H9 (cell line): Measurements from ENCODE around the gene MN1. TPM values are rescaled to one million over a fixed set of nuclear protein-coding genes. Genes with fewer than 3 reads are reported as not detected.

Experiments
- DNase-seq: peaks from one replicate; pipeline ENCODE4 v3.0.0-alpha.2; 2017
- H2AFZ ChIP-seq: one replicate; pipeline ENCODE4 v1.6.1; 2013; ENCODE audit warnings: mild to moderate bottlenecking, low read length, control low read depth, moderate library complexity
- H2AK5ac ChIP-seq: 2 replicates; pipeline ENCODE4 v1.6.1; 2013; ENCODE audit warnings: low read length, control low read depth, mixed read lengths; ENCODE audit not compliant: insufficient read length
- H2BK120ac ChIP-seq: one replicate; pipeline ENCODE4 v1.6.1; 2013; ENCODE audit warnings: low read depth, mild to moderate bottlenecking, low read length, control low read depth, inconsistent platforms; ENCODE audit not compliant: poor library complexity, severe bottlenecking
- H2BK12ac ChIP-seq: 2 replicates; pipeline ENCODE4 v1.6.1; 2013; ENCODE audit warnings: low read length, control low read depth, mixed read lengths, low read depth; ENCODE audit not compliant: insufficient read length
- H2BK15ac ChIP-seq: 2 replicates; pipeline ENCODE4 v1.6.1; 2013; ENCODE audit warnings: low read depth, low read length, control low read depth
- H2BK20ac ChIP-seq: one replicate; pipeline ENCODE4 v1.6.1; 2013; ENCODE audit warnings: low read depth, mild to moderate bottlenecking, low read length, control low read depth, inconsistent platforms; ENCODE audit not compliant: poor library complexity, severe bottlenecking
- H2BK5ac ChIP-seq: 2 replicates; pipeline ENCODE4 v1.6.1; 2013; ENCODE audit warnings: low read length, control low read depth, mixed read lengths; ENCODE audit not compliant: insufficient read length
- H3K14ac ChIP-seq: 2 replicates; pipeline ENCODE4 v1.6.1; 2013; ENCODE audit warnings: low read length, control low read depth; ENCODE audit not compliant: insufficient read depth
- H3K18ac ChIP-seq: 2 replicates; pipeline ENCODE4 v1.6.1; 2013; ENCODE audit warnings: low read depth, mild to moderate bottlenecking, mixed read lengths, low read length, control low read depth; ENCODE audit not compliant: insufficient read length
- H3K23ac ChIP-seq: 2 replicates; pipeline ENCODE4 v1.6.1; 2013; ENCODE audit warnings: low read length, control low read depth, mixed read lengths, low read depth; ENCODE audit not compliant: insufficient read length
- H3K23me2 ChIP-seq: 2 replicates; pipeline ENCODE4 v1.6.1; 2013; ENCODE audit warnings: low read depth, mild to moderate bottlenecking, mixed read lengths, low read length, control low read depth; ENCODE audit not compliant: insufficient read length, poor library complexity, severe bottlenecking
- H3K27ac ChIP-seq: 2 replicates; pipeline ENCODE4 v1.5.1; 2013; ENCODE audit warnings: low read length, control low read depth, mixed read lengths, low read depth; ENCODE audit not compliant: insufficient read length
- H3K27me3 ChIP-seq: 2 replicates; pipeline ENCODE4 v1.6.1; 2013; ENCODE audit warnings: low read length, control low read depth, inconsistent platforms; ENCODE audit not compliant: insufficient read depth
- H3K4ac ChIP-seq: 2 replicates; pipeline ENCODE4 v1.6.1; 2013; ENCODE audit warnings: low read depth, mild to moderate bottlenecking, control low read depth, inconsistent platforms, low read length, moderate library complexity
- H3K4me1 ChIP-seq: 2 replicates; pipeline ENCODE4 v1.6.1; 2013; ENCODE audit warnings: low read length, control low read depth, inconsistent platforms; ENCODE audit not compliant: insufficient read depth
- H3K4me2 ChIP-seq: 2 replicates; pipeline ENCODE4 v1.6.1; 2013; ENCODE audit warnings: low read length, control low read depth, mixed read lengths; ENCODE audit not compliant: insufficient read length, insufficient read depth
- H3K56ac ChIP-seq: 2 replicates; pipeline ENCODE4 v1.6.1; 2013; ENCODE audit warnings: low read depth, mild to moderate bottlenecking, mixed read lengths, low read length, control low read depth; ENCODE audit not compliant: insufficient read length
- H3K79me1 ChIP-seq: 2 replicates; pipeline ENCODE4 v1.6.1; 2013; ENCODE audit warnings: low read depth, mild to moderate bottlenecking, moderate library complexity, low read length, control low read depth, inconsistent platforms; ENCODE audit not compliant: insufficient read depth, poor library complexity, severe bottlenecking
- H3K79me2 ChIP-seq: 2 replicates; pipeline ENCODE4 v1.6.1; 2013; ENCODE audit warnings: low read length, control low read depth, inconsistent platforms; ENCODE audit not compliant: insufficient read depth
- H3K9ac ChIP-seq: 2 replicates; pipeline ENCODE4 v1.6.1; 2013; ENCODE audit warnings: low read length, control low read depth, mixed read lengths; ENCODE audit not compliant: insufficient read length; ENCODE audit errors: extremely low read depth
- H3K9me3 ChIP-seq: one replicate; pipeline ENCODE4 v1.6.1; 2013; ENCODE audit warnings: low read depth, low read length, inconsistent platforms; ENCODE audit not compliant: control insufficient read depth
- H3T11ph ChIP-seq: one replicate; pipeline ENCODE4 v1.6.1; 2013; ENCODE audit warnings: mild to moderate bottlenecking, low read length, control low read depth, inconsistent platforms
- H4K20me1 ChIP-seq: one replicate; pipeline ENCODE4 v1.6.1; 2013; ENCODE audit not compliant: control insufficient read depth, insufficient read length, insufficient read depth
- H4K5ac ChIP-seq: 2 replicates; pipeline ENCODE4 v1.6.1; 2013; ENCODE audit warnings: low read depth, mild to moderate bottlenecking, mixed read lengths, low read length, control low read depth; ENCODE audit not compliant: insufficient read length
- H4K8ac ChIP-seq: replicated peaks from 2 replicates; pipeline ENCODE4 v1.6.1; 2013; ENCODE audit warnings: low read length, control low read depth, mixed read lengths, low read depth; ENCODE audit not compliant: insufficient read length
- H4K91ac ChIP-seq: 2 replicates; pipeline ENCODE4 v1.6.1; 2013; ENCODE audit warnings: low read depth, mild to moderate bottlenecking, moderate library complexity, mixed read lengths, low read length, control low read depth; ENCODE audit not compliant: insufficient read length
- H3K27ac Mint-ChIP-seq, 3 experiments: 2 replicates in 2 of 3; 3 replicates in 1 of 3; pipeline ENCODE4 v1.8.0; 2020 to 2021; ENCODE audit warnings: mixed read lengths in 3 of 3, mild to moderate bottlenecking in 1 of 3, moderate library complexity in 1 of 3
- H3K27me3 Mint-ChIP-seq: 2 replicates; pipeline ENCODE4 v1.8.0; 2021; ENCODE audit warnings: low read depth, mild to moderate bottlenecking, moderate library complexity, mixed read lengths
- H3K36me3 Mint-ChIP-seq, 3 experiments: 2 replicates in 2 of 3; 3 replicates in 1 of 3; pipeline ENCODE4 v1.8.0; 2020 to 2021; ENCODE audit warnings: low read depth in 3 of 3, mixed read lengths in 3 of 3; ENCODE audit not compliant: insufficient read depth in 1 of 3
- H3K4me1 Mint-ChIP-seq, 2 experiments: 2 replicates each; pipeline ENCODE4 v1.8.0; 2020; ENCODE audit warnings: mixed read lengths in 2 of 2
- H3K4me3 Mint-ChIP-seq, 2 experiments: 2 replicates in 1 of 2; 3 replicates in 1 of 2; pipeline ENCODE4 v1.8.0; 2020 to 2021; ENCODE audit warnings: mild to moderate bottlenecking in 2 of 2, mixed read lengths in 2 of 2, moderate library complexity in 1 of 2
- H3K9me3 Mint-ChIP-seq, 2 experiments: 2 replicates in 1 of 2; 3 replicates in 1 of 2; pipeline ENCODE4 v1.8.0; 2020; ENCODE audit warnings: mild to moderate bottlenecking in 2 of 2, mixed read lengths in 2 of 2, moderate library complexity in 1 of 2
- CTCF ChIP-seq: fragments of 200-600 bp; sonication (generic); conservative IDR thresholded peaks from 3 replicates; pipeline ENCODE4 v1.8.0; 2021; ENCODE audit warnings: antibody characterized with exemption, mild to moderate bottlenecking
- WGBS: extraction: QIAGEN DNeasy Blood & Tissue Kit; methylation state at CpG from one replicate; pipeline ENCODE4 v1.1.7; 2013; ENCODE audit warnings: missing lambda C conversion rate, low lambda C conversion rate, mixed read lengths; ENCODE audit not compliant: insufficient read length; ENCODE audit errors: extremely low coverage; 5-methylcytosine and 5-hydroxymethylcytosine counted together
- total RNA-seq: library from RNA; stranded (reverse); gene quantifications from 2 replicates; pipeline ENCODE4 v1.2.1, GENCODE V29; 2021

MN1 gene
- total RNA-seq, 1 experiment from 2014 or later, result 2.8 TPM

- no peak overlapping the region for H4K91ac ChIP-seq
- no peak overlapping the region for H3K56ac ChIP-seq
- no peak overlapping the region for H3K27ac Mint-ChIP-seq
- DNase-seq, result no peak
- H2BK20ac ChIP-seq, result no peak overlapping the region
- H2BK120ac ChIP-seq, result no peak overlapping the region
- no peak overlapping the region for H2BK5ac ChIP-seq
- H2BK12ac ChIP-seq, result no peak overlapping the region
- H4K5ac ChIP-seq, result no peak overlapping the region
- peaks cover 47% of the 10 kb centered on the region; the same call in 1 of the 2 replicates for H3K27me3 ChIP-seq
- H3K27ac ChIP-seq, result no peak overlapping the region
- H3K9me3 Mint-ChIP-seq, result no peaks in the 10 kb centered on the region
- no peak overlapping the region for H2AK5ac ChIP-seq
- H3K23me2 ChIP-seq, result peaks cover 26% of the 10 kb centered on the region
- H3K4me3 Mint-ChIP-seq, result peak overlapping the region in 1 of 2 experiments; percentile 54; a peak in 1 of 5 replicates
- peaks cover 0 to 5% (median 2%) of the 10 kb centered on the region in 3 experiments; a peak in 2 of 7 replicates for H3K36me3 Mint-ChIP-seq
- H3K79me2 ChIP-seq, result no peaks in the 10 kb centered on the region
- H3K4ac ChIP-seq, result no peak overlapping the region
- H3K4me1 Mint-ChIP-seq, result peaks cover 47 to 54% of the 10 kb centered on the region in 2 experiments
- WGBS, result no CpG with 5 or more reads among the region's 55 CpGs
- H3K14ac ChIP-seq, result no peak overlapping the region; the same call in 1 of the 2 replicates
- no peak overlapping the region for H3T11ph ChIP-seq
- no peaks in the 10 kb centered on the region for H3K79me1 ChIP-seq
- peaks cover 86% of the 10 kb centered on the region for H3K27me3 Mint-ChIP-seq
- H3K4me2 ChIP-seq, result peak overlapping the region; percentile 25
- no peaks in the 10 kb centered on the region for H3K9me3 ChIP-seq
- H3K4me1 ChIP-seq, result peaks cover 9% of the 10 kb centered on the region; the same call in 1 of the 2 replicates
- no peak for TF ChIP-seq CTCF
- no peak overlapping the region for H3K18ac ChIP-seq
- H2BK15ac ChIP-seq, result no peak overlapping the region
- H3K9ac ChIP-seq, result no peak overlapping the region
- no peak overlapping the region for H3K23ac ChIP-seq
- no peak overlapping the region for H4K8ac ChIP-seq
- no peaks in the 10 kb centered on the region for H4K20me1 ChIP-seq
- no peak overlapping the region for H2AFZ ChIP-seq
These were observed 4.6 kb downstream of the MN1 start for GRCh38 chr22:27796829-27797519.
